Tibial artery (tissue), 4 donors: ENCODE measurements around the gene PCBP3.

ENCODE experiments used
- DNase-seq, 2 donors: peaks; one replicate each; pipeline ENCODE4 v3.0.0-alpha.2; 2019
- H3K27ac ChIP-seq, 2 donors: fragments of 200-600 bp; sonication (generic) in 1 of 2; 1 replicate in 1 of 2; 2 replicates in 1 of 2; pipeline ENCODE4 v1.5.1; 2018 to 2019; ENCODE audit warnings: mild to moderate bottlenecking in 1 of 2
- H3K27me3 ChIP-seq, 2 donors: fragments of 200-600 bp; sonication (generic) in 1 of 2; one replicate each; pipeline versions ENCODE4 v1.5.1 to v1.6.0; 2016 to 2019
- H3K36me3 ChIP-seq, 3 donors: fragments of 200-600 bp; sonication (generic) in 2 of 3; one replicate each; pipeline ENCODE4 v1.5.1; 2016 to 2019; ENCODE audit warnings: mild to moderate bottlenecking in 2 of 3
- H3K4me1 ChIP-seq, 4 donors: fragments of 200-600 bp; sonication (generic) in 2 of 4; 1 replicate in 3 of 4; 2 replicates in 1 of 4; pipeline ENCODE4 v1.5.1; 2016 to 2019
- H3K4me3 ChIP-seq, 2 donors: fragments of 200-600 bp; sonication (generic) in 1 of 2; 1 replicate in 1 of 2; 2 replicates in 1 of 2; pipeline ENCODE4 v1.5.1; 2018 to 2019; ENCODE audit warnings: mild to moderate bottlenecking in 2 of 2
- H3K9me3 ChIP-seq, 3 donors: fragments of 200-600 bp; sonication (generic) in 1 of 3; one replicate each; pipeline ENCODE4 v1.5.1; 2016 to 2019
- CTCF ChIP-seq, 2 experiments: fragments of 200-600 bp in 1 of 2; fragments of 450-650 bp in 1 of 2; IDR thresholded peaks; one replicate each; pipeline ENCODE4 v1.5.1; 2017 to 2019; ENCODE audit warnings: antibody characterized with exemption in 2 of 2, mild to moderate bottlenecking in 1 of 2, moderate library complexity in 1 of 2
- intact Hi-C: fragments of 100-400 bp; cut with DNase I; formaldehyde crosslinking; loops from one replicate; pipeline ENCODE4 v1.15.0; 2023; ENCODE audit warnings: low total_unique reads

The PCBP3 gene

GRCh38 chr21:45858180-45858579 lies 214.7 kb downstream of the PCBP3 start:
- Histone ChIP-seq H3K27ac (no peak overlapping the region), H3K9me3 (no peaks in the 10 kb centered on the region), H3K27me3 (peaks cover 0 to 8% of the 10 kb centered on the region in 2 donors), H3K4me3 (no peak overlapping the region), H3K4me1 (no peaks in the 10 kb centered on the region), H3K36me3 (no peaks in the 10 kb centered on the region)
- TF ChIP-seq CTCF (IDR thresholded peaks at IDR 0.05), result no peak
- intact Hi-C loops, result no loop called here
- no peak for DNase-seq

- intact Hi-C loops, result no loop called here
Measured at GRCh38 chr21:45859041-45859761, 215.7 kb downstream of the PCBP3 start.

GRCh38 chr21:45859762-45860357 lies 216.3 kb downstream of the PCBP3 start:
- DNase-seq, result no peak
- H3K4me3 ChIP-seq, result no peak overlapping the region
- H3K36me3 ChIP-seq, result no peaks in the 10 kb centered on the region
- no peaks in the 10 kb centered on the region for H3K9me3 ChIP-seq
- no peak overlapping the region for H3K27ac ChIP-seq
- H3K27me3 ChIP-seq, result peaks cover 0 to 7% of the 10 kb centered on the region in 2 donors
- TF ChIP-seq CTCF (IDR thresholded peaks at IDR 0.05), result no peak
- H3K4me1 ChIP-seq, result no peaks in the 10 kb centered on the region
- intact Hi-C loops, result no loop called here

More at GRCh38 chr21:45859041-45859761, 215.7 kb downstream of the PCBP3 start:
- Histone ChIP-seq H3K36me3 (no peaks in the 10 kb centered on the region), H3K4me1 (no peaks in the 10 kb centered on the region), H3K4me3 (no peak overlapping the region), H3K27ac (no peak overlapping the region), H3K27me3 (peaks cover 0 to 8% of the 10 kb centered on the region in 2 donors), H3K9me3 (no peaks in the 10 kb centered on the region)
- DNase-seq, result no peak
- no peak for TF ChIP-seq CTCF (IDR thresholded peaks at IDR 0.05)

- DNase-seq, result no peak
- H3K9me3 ChIP-seq, result no peaks in the 10 kb centered on the region
- H3K4me3 ChIP-seq, result no peak overlapping the region
- no peak for TF ChIP-seq CTCF (IDR thresholded peaks at IDR 0.05)
- peaks cover 0 to under 1% of the 10 kb centered on the region in 2 donors for H3K27me3 ChIP-seq
- H3K27ac ChIP-seq, result no peak overlapping the region
- H3K36me3 ChIP-seq, result no peaks in the 10 kb centered on the region
- intact Hi-C loops, result no loop called here
- H3K4me1 ChIP-seq, result no peaks in the 10 kb centered on the region
Measured at GRCh38 chr21:45860493-45861155, 217.1 kb downstream of the PCBP3 start.

GRCh38 chr21:45861156-45861870 lies 217.8 kb downstream of the PCBP3 start:
- H3K4me3 ChIP-seq, result no peak overlapping the region
- no peak for TF ChIP-seq CTCF (IDR thresholded peaks at IDR 0.05)
- peaks cover 0 to 3% of the 10 kb centered on the region in 2 donors for H3K27me3 ChIP-seq
- H3K36me3 ChIP-seq, result no peaks in the 10 kb centered on the region
- no peak overlapping the region for H3K27ac ChIP-seq
- intact Hi-C loops, result no loop called here
- H3K9me3 ChIP-seq, result no peaks in the 10 kb centered on the region
- H3K4me1 ChIP-seq, result no peaks in the 10 kb centered on the region
- DNase-seq, result no peak
